ENCODE measurements around the gene ERAL1.

Gene ERAL1

DNA sequence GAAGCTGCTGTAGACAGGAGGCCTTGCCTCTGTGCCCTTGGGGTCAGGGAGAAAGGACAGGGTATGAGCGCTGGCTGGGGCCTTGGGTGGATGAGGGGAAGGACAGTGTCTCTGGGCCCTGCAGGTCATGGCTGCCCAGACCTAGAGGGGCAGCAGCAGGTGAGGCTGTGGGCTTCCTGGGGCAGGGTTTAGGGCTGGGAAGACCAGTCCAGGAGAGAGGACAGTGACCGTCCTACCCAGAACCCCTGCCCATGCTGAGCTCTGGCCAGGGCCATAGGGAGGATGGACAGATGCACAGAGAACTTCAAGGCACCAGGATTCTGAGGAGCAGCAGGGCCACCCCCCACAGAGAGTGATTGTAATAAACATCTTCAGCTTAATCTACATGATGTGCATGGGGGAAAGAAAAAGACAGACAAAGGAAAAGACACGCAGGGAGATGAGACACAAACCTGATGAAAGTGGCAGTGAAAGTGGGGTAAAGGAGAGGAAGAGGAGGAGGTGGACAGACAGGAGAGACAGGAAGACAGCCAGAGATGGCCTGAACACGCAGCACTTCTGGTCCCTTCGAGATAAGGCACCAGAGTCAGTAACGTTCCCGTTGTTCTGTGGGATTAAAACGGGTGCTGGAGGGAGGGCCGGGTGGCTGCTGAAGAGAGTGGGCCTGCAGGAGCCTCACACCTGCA is 25.2 kb downstream of the ERAL1 start:
- no peak for DNase-seq

DNA sequence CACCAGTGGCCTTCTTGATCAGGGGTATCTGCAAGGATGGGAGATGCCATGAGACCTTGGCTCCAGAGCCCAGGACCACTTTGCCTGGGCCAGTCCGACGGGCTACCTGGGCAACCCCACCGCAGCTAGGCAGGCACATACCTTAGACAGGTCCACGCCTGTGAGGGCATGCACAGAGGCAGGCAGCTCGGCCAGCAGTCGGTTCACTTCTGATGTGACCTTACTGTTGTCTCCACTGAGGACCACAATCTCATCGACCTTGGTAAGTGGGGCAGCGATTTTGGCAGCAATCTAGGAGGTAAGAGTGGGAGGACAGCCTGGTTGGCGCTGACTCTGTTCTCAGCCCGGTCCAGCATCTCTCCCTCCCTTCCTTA is 25.7 kb downstream of the ERAL1 start:
- DNase-seq, result no peak

DNA sequence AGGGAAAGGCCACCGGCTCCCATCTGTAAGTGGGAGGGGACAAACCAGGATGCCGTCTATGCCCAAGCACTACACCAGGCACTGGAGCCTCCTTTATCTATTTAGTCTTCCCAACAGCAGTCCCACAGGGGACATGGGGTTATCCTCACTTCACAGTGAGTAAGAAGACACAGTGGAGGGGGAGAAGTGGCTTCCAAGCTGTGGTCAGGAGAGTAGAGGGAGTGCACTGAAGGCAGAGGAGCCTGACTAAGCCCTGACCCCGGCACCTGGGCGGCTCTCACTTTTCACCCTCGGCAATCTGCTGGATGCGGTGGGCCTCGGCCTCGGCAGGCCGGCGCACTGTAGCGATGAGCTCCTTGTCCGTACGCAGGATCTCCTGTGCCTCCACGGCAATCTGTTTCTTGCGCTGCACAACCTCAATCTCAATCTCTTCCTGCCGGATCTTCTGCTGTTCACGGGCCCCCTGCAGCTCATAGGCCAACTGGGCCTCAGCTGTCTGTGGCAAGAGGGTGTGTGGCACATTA is 26.8 kb downstream of the ERAL1 start:
- DNase-seq, result no peak

DNA sequence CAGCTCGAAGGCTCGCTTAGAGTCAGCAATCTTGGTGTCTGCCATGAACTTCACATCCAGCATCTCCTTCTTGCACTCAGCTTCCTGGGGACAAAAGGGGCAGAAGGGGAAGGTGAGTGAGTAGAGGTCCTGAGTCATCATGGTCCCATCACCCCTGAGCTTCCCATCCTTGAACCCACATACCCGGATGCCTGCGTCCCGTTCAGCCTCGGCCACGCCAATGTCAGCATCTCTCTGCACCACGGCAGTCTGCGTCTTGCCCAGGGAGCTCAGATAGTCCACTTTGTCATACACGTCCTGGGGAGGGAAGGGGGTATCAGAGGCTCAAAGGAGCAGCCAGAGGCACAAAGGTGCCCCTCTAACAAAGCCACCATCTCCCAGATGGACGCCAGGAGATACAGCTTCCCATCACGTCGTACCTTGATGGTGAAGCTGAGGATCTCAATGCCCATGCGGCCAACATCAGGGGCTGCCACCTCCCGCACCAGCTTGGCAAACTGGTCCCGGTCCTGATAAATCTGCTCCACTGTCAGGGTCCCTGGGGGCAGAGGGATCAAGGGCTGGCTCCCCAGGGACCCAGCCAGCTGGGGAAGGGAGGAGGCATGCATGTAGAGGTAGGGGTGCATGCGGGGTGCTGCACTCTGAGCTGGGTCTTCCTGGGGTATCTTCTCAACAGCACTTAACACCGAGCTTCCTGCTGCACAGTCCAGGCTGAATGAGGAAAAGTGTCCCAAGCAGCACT is 27.5 kb downstream of the ERAL1 start:
- no peak for DNase-seq

DNA sequence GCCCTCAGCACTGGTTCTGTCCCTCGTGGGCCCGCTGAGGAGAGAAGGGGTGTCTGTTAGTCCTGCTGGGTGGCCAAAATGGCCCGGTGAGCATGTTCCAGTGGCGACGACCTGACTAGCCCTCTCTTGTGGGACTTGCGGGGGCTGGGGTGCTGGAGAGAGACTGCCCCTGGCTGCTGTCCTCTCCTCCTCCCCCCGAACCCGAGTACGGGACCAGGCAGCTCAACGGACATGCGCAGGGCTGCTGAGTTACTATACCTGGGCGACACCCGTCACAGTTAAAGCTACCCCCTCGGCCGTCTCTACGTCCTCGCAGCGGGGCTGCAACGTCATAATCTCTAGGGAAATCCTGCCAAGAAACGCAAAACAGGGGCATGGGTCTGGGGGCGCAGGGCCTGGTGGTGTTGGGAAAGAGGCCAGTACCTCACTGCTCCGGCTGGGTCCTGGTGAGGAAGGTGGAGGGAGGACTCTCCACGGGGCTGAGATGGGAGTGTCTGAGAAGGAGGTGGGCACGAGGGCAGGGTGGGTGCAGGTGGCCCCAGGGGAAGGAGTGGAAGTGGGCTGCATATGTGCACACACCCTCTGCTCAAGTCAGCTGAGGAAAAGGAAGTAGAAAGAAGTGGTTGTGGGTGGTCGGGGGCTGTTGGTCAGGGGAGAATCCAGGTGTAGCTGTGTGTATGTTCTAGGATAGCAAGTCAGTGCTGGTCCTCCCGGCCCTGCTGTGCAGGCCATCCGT is 29.3 kb downstream of the ERAL1 start:
- no peak for DNase-seq

DNA sequence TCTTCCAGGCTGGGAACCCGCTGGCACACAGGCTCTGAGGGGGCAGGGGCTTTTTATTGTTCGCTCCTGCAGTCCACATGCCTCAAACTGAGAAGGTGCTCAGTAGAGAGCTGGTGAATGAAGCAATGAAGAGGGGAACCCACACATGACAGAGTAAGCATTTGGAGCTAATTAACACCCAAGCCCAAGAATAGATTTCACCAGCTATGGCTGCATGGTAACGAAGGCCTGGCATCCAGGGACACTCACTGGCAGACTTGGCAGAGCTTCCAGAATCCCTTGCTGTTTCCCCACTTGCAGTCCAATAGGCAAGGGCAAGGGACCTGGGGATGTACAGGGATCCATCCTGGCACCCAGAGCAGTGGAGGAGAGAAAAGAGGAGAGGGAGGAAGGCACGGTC is 30.5 kb downstream of the ERAL1 start:
- DNase-seq, result no peak

DNA sequence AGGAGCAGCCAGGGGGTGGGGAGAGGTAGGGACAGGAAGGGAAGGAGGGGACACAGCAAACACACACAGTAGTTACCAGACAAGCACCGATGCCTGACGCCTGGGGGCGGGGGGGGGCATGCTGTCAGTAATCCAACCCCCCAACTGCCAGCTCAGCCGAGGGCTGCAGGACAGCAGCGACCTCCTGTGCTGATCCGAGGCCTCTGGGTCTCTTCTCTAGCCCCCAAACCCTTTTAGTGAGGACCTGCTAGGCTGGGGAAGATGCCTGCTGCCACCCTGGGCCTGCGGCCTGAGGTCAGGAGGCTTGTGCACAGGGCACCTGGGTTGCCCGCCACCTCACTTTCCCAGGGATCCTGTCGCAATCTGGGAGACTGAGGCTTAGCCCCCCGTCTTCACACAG is 31.1 kb downstream of the ERAL1 start:
- DNase-seq, result no peak

DNA sequence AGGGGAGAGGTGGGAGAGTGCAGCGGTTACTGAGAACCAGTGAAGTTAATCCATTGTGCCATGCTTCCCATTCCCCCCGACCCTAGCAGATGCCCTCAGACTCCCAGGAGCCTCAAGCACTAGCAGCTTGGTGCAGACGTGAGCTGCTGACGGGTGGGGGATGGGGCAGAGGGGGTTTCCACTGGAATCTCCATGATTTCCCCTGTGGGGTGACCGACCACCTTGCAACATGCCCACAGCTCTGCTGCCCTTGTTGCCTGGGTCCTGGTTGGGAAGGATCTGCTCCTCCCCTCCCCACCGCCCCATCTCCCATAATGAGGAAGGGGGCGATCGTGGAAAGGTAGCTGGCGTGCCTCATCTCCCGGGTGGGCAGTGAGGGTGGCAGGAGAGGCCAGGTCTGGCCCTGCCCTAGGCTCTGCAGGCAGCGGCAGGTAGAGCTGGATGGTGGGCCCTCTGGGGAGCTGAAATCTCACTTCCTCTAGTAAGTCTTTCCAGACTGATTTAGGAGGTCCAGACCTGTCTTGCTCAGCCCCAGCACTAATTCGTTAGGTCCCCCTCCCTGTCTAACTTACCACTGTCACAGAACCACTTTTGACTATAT is 33.2 kb downstream of the ERAL1 start:
- DNase-seq, result peak; percentile 31 to 44

DNA sequence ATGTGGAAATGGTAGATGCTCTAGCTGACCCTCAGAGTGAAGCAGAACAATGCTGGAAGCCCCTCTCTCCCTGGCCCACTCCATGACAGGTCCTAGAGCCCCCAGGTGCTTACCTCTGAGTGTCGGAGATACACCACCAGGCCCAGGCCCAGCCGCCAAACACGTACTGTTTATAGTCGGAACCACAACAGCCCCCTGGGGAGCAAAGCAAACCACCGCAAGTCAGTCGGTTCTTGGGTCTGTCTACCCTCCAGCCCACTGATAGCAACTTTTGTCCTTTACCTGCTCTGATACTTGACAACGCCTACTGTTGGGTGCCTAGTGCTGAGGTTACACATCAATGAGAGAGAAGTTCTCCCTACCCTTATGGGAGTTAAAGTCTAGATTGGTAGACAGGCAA is 34.0 kb downstream of the ERAL1 start:
- no peak for DNase-seq

DNA sequence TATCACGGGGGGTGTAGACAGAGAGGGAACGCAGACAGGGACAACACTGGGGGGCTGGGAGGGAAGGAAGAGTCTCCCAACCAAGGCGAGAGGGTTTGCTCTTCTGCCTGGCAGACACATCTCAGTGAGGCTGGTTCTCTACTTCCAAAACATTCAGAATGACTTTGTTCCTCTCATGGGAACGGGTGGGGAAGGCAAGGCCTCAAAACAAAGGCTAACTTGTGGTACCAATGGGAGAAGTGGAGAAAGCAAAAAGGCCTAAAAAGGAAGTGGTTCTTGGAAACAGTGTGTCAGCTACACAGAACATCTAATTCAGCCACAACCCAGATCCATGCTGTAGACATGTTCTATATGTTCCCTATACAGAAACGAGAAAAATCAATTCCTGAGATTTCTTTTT is 35.2 kb downstream of the ERAL1 start:
- DNase-seq, result peak in 1 of 2 donors; percentile 38

DNA sequence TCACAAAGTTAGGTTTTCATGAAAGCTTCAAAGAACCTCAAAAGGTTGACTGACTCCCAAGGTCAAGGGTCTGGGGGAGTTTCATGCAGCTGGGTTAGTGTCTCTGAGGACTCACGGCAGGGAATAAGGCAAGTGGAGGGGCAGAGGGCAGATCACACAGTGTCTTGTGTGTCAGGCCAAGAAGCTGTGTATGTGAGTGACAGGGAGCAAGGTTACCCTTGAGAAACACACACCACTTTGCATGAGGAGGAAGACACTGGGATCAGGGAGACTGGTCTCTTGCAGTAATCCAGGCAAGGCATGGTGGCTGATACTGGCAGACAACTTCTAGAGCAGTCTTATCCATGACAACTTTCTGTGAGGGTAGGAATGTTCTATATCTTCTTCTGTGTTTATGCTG is 36.4 kb downstream of the ERAL1 start:
- no peak for DNase-seq

DNA sequence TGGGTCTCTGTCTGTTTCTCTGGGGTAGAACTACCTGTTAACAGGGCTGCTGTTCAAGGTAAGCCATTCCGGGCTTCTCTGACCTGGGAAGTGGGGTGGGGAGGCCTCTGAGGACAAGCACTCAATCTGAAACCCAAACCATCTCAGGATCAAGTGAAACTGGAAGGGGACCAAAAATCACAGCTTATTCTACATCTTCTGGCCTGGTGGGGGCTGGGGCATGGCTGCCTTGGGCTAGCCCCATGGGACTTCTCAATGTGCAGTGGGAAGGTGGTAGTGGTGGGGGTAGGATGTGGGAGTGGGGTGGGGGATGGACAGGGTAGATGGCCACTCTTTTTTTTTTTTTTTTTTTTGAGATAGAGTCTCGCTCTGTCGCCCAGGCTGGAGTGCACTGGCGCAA is 37.2 kb downstream of the ERAL1 start:
- no peak for DNase-seq

DNA sequence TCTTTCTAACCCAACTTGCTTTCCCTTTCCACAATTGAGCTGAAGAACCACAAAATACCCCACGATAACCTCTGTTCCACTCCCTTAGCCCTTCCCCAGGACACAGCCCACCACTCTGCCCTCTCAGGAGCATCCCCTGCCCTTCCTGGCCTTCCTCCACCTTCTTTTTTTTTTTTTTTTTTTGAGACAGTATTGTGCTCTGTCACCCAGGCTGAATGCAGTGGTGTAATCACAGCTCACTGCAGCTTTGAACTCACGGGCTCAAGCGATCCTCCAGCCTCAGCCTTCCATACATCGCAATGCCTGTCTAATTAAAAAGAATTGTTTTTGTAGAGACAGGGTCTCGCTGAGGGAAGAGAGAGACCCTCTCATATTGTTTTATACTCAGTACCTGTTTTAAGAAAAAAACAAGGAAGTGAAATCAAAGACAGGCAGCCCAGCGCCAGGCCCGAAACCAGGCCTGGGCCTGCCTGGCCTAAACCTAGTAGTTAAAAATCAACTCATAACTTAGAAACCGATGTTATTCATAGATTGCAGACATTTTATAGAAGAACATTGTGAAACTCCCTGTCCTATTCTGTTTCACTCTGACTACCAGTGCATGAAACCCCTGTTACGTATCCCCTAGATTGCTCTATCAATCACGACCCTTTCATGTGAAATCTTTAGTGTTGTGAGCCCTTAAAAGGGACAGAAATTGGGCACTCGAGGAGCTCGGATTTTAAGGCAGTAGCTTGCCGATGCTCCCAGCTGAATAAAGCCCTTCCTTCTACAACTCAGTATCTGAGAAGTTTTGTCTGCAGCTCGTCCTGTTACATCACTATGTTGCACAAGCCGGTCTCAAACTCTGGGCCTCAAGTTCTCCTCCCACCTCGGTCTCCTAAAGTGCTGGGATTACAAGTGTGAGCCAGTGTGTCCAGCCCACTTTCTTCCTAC is 38.7 kb downstream of the ERAL1 start:
- peak; percentile 82 to 88 for DNase-seq

DNA sequence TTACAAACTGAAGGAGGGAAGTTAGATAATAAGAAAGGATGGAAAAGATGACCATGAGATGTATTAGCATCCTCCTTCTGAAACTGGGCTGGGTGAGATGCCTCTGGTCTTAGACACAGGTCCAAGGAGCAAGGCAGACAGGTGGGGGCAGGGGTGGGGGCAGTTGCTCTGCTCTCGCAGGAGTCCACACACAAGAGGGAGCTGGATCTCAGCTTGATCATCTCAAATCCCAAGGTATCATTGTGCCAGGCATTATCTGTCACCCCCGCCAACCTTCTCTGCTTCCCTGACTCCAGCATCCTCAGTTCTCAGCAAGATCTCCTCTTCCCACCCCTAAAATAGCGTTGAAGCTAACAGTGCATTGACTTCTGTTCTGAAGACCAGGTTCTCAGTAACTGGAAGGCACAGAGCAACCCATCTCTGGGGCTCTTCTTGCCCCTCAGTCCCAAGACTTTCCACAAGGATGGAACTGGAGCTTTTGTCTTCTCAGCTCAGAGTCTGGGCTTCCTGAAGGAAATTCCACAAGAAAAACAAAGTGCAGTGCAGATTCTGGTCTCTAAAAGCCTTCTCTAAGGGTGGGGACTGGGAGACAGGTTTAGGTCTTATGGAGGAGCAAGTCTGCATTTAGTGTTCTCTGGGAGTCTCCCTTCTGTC is 41.1 kb downstream of the ERAL1 start:
- peak in 1 of 2 donors; percentile 12 for DNase-seq

DNA sequence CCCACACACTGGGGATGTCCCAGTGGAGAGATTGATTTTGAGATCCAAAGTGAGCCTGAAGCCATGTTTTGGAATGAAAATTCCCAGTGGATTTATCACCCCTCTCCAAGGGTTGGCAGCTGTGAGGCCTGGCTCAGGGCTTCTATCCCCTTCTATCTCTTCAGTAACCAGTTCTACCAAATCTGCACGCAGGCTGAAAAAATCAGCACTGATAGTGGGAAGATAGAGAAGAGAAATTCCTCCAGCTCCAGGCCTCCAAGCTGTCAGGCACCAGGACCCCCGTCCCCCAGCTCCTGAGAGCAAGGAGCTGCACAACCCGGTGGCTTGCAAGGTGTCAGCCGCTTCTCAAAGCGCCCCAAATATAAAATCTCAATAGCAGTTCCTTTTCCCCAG is 41.7 kb downstream of the ERAL1 start:
- DNase-seq, result no peak

DNA sequence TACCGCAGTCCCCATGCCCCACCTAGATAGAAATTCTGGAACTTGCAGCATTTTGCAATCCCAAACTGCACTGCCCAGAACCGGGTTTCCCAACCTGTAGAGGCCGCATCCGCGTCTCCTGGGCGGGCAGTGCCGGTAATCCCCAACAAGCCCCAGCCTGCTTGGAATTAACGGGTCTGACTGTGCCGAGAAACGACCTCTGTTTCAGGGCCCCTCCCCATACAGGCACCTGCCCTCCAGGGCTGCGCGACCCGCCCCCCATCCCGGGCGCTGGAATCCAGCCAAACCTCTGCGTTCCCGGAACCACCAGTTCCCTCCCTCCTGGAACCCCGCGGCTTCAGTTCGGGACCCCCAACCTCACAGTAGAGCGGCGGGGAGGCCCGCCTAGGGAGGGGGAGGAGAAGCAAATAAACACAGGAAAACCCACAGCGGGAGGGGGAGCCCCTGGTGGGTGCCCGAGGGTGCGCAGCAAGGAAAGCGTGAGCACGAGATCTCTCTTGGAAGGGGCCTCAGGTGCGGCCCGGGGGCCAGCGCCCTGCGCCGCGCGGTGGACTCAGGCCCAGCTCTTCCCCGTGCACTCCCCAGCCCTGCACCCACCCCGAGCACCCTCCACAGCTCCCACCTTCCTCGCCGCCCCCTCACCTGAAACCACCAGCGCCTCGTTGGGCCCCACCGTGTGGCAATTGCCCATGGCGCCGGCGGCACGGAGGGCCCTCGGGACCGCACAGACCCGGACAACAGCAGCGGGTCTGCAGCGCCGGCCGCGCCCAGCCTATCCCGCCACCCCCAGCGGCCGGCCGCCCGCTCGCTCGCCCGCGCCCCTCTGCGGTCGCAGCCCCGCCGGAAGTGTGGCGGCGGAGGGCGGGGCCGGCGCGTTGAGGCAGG is 42.3 kb downstream of the ERAL1 start, which contains the start of gene FLOT2:
Gene FLOT2 (minus strand): TSS at position 850 of the 885 bp plus-strand sequence. CDS start 159 bp downstream, at position 691.
- peak; percentile 89 to 94 for DNase-seq

DNA sequence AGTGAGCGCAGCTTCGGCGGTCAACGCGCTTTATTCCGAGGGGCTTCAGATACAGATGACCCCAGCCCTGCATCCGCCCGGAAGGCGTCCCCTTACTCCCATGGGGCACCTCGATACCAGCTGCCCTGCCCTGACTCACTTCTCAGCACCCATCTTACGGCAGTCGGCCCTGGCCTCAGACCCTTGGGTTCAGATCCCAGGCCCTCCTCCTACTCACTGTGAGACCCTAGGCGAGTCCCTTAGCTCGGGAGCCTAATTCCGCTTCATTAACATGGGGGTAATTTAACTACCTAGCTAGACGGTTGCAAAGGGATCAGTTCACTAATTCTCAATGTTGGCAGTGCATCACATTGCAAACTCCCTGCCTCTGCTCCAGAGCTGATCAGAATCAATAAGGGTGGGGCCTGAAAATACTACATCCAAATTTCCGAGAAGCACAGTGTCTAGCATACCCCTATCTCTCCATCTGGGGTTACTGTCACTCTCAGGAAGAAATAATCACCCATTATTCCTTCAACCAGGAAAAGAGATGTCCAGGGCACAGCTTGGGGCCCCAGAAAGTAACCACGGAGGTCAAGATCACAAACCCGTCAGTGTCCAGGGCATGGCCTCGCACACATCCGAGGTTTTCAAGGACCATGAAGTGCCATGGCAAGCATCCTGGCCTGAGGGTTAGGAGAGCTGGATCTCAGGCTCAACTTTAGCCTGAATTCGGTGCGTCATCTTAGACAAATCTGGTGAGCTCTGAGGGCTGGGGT is 43.1 kb downstream of the ERAL1 start:
- no peak for DNase-seq

DNA sequence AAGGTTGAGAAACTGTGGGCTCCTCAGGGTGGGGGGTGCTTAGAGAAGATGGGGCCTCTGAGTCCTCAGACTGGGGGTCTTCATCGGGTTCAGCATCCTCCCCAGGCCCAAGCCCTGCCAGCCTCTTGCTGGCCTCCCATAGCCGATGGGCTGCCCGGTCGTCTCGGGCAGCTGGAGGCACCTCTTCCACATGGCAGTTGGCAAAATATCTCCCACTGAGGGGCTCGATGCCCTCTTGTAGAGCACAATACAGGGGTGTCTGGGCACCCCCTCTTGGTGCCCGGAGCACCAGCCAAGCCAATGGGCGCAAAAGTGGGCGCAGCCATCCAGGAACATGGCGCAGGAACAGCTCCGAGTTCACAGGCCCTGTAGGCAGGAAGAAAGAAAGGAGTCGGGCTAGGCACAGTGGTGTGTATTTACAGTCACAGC is 43.7 kb downstream of the ERAL1 start:
- DNase-seq, result no peak

DNA sequence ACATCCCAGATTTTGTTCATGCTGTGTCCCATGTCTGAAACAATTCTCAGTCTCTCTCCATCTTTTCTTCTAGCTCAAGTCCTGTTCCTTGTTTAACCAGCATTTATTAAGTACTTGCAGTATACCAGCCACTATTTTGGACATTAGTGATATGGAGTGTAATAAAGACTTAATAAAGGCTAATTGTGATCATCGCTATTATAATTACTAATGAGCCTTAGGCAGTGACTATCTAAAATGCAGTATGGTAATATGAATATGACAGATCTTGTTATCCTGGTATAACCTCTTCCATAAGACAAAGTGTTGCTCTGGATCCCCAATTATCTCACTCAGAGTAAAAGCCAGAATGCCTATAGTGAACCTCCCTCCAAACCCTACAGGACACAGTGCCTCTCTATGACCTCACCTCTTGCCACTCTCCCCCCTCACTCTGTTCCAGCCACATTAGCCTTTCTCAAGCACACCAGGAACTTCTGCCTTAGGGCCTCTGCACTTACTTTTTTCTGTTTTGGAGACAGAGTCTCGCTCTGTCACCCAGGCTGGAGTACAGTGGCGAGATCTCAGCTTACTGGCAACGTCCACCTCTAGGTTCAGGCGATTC is 44.5 kb downstream of the ERAL1 start:
- DNase-seq, result no peak

Data from inflammatory macrophage treated with lipopolysaccharide for 1 hour (primary cell).